ENCODE data around the gene ASIC2. TPM values are rescaled to one million over a fixed set of nuclear protein-coding genes. Genes with fewer than 3 reads are reported as not detected.

The ASIC2 gene
- total and polyA plus RNA-seq, 9 of the 15 experiments (the other 6 are each of a cell fraction or from before 2014, with no cell fraction given) = not detected

DNA sequence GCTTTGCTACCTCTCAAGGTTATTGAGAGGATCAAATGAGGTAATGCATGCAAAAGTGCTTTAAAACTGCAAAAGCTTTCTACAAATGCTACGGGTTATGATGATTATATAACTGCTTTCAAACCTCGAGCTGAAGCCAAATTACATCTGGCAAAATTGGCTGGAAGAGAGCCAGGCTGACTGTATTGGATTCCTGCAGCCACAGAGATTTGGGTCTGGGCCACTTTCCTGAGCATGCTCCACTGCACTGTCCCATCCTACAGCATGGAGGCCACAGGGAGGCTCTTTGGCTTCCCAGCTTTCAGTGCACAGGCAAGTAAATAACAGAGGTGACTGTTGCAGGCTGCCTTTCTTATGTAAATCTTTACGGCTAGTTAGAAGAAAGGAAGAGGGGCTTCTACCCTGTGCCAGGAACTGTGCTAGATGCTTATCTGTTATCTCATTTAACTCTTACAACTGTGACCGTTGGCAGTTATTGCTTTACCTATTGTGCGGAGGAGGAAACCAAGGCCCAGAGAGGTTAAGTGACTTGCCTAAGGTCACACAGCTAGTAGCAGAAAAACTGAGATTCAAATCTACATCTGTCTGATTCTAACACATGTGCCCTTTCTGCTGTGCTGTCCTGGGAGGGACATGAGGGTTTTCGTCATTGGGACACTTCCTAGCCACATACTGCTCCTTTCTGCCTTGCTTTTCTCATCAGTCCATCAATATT lies 179.7 kb downstream of the ASIC2 start (continued):
- TF ChIP-seq, protein P1, sequence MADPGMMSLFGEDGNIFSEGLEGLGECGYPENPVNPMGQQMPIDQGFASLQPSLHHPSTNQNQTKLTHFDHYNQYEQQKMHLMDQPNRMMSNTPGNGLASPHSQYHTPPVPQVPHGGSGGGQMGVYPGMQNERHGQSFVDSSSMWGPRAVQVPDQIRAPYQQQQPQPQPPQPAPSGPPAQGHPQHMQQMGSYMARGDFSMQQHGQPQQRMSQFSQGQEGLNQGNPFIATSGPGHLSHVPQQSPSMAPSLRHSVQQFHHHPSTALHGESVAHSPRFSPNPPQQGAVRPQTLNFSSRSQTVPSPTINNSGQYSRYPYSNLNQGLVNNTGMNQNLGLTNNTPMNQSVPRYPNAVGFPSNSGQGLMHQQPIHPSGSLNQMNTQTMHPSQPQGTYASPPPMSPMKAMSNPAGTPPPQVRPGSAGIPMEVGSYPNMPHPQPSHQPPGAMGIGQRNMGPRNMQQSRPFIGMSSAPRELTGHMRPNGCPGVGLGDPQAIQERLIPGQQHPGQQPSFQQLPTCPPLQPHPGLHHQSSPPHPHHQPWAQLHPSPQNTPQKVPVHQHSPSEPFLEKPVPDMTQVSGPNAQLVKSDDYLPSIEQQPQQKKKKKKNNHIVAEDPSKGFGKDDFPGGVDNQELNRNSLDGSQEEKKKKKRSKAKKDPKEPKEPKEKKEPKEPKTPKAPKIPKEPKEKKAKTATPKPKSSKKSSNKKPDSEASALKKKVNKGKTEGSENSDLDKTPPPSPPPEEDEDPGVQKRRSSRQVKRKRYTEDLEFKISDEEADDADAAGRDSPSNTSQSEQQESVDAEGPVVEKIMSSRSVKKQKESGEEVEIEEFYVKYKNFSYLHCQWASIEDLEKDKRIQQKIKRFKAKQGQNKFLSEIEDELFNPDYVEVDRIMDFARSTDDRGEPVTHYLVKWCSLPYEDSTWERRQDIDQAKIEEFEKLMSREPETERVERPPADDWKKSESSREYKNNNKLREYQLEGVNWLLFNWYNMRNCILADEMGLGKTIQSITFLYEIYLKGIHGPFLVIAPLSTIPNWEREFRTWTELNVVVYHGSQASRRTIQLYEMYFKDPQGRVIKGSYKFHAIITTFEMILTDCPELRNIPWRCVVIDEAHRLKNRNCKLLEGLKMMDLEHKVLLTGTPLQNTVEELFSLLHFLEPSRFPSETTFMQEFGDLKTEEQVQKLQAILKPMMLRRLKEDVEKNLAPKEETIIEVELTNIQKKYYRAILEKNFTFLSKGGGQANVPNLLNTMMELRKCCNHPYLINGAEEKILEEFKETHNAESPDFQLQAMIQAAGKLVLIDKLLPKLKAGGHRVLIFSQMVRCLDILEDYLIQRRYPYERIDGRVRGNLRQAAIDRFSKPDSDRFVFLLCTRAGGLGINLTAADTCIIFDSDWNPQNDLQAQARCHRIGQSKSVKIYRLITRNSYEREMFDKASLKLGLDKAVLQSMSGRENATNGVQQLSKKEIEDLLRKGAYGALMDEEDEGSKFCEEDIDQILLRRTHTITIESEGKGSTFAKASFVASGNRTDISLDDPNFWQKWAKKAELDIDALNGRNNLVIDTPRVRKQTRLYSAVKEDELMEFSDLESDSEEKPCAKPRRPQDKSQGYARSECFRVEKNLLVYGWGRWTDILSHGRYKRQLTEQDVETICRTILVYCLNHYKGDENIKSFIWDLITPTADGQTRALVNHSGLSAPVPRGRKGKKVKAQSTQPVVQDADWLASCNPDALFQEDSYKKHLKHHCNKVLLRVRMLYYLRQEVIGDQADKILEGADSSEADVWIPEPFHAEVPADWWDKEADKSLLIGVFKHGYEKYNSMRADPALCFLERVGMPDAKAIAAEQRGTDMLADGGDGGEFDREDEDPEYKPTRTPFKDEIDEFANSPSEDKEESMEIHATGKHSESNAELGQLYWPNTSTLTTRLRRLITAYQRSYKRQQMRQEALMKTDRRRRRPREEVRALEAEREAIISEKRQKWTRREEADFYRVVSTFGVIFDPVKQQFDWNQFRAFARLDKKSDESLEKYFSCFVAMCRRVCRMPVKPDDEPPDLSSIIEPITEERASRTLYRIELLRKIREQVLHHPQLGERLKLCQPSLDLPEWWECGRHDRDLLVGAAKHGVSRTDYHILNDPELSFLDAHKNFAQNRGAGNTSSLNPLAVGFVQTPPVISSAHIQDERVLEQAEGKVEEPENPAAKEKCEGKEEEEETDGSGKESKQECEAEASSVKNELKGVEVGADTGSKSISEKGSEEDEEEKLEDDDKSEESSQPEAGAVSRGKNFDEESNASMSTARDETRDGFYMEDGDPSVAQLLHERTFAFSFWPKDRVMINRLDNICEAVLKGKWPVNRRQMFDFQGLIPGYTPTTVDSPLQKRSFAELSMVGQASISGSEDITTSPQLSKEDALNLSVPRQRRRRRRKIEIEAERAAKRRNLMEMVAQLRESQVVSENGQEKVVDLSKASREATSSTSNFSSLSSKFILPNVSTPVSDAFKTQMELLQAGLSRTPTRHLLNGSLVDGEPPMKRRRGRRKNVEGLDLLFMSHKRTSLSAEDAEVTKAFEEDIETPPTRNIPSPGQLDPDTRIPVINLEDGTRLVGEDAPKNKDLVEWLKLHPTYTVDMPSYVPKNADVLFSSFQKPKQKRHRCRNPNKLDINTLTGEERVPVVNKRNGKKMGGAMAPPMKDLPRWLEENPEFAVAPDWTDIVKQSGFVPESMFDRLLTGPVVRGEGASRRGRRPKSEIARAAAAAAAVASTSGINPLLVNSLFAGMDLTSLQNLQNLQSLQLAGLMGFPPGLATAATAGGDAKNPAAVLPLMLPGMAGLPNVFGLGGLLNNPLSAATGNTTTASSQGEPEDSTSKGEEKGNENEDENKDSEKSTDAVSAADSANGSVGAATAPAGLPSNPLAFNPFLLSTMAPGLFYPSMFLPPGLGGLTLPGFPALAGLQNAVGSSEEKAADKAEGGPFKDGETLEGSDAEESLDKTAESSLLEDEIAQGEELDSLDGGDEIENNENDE (IDR thresholded peaks at IDR 0.05; ENCODE audit: low read depth, low read length) = no peak
- TF ChIP-seq KLF6 (CRISPR knock-in tag; IDR thresholded peaks at IDR 0.05; ENCODE audit: borderline replicate concordance) (no peak), MYNN (IDR thresholded peaks at IDR 0.05) (no peak), MYNN (CRISPR knock-in tag; IDR thresholded peaks at IDR 0.05) (no peak)
